OCI-LY3 (cell line): ENCODE data around the gene BCOR.

Source experiments
- H2AFZ ChIP-seq: fragments of 200-600, 300-600 bp; shearing (Covaris generic); 2 replicates; pipeline ENCODE4 v1.6.0; 2014; ENCODE audit warnings: antibody characterized with exemption, low read depth, low read length
- H3K27ac ChIP-seq: fragments of 200-600, 300-600 bp; sonication (generic); 2 replicates; pipeline ENCODE4 v1.5.1; 2014; ENCODE audit warnings: mild to moderate bottlenecking, low read length, moderate library complexity, mixed read lengths
- H3K27me3 ChIP-seq: fragments of 200-600, 300-600 bp; sonication (generic); 2 replicates; pipeline ENCODE4 v1.6.1; 2014; ENCODE audit warnings: low read depth, low read length, mixed read lengths
- H3K36me3 ChIP-seq: fragments of 200-600, 300-600 bp; sonication (generic); replicated peaks from 2 replicates; pipeline ENCODE3; 2014; ENCODE audit warnings: low read depth, low read length, mixed read lengths
- H3K4me1 ChIP-seq: fragments of 300-600, 200-600 bp; sonication (generic); 2 replicates; pipeline ENCODE4 v1.6.1; 2014; ENCODE audit warnings: low read length, mixed read lengths
- H3K4me2 ChIP-seq: fragments of 200-600, 300-600 bp; sonication (generic); 2 replicates; pipeline ENCODE4 v1.6.1; 2014; ENCODE audit warnings: low read length, mixed read lengths
- H3K4me3 ChIP-seq: fragments of 300-600, 200-600 bp; sonication (generic); 2 replicates; pipeline ENCODE4 v1.5.1; 2014; ENCODE audit warnings: antibody characterized with exemption, mild to moderate bottlenecking, low read length, moderate library complexity
- H3K79me2 ChIP-seq: fragments of 300-600, 200-600 bp; shearing (Covaris generic); 2 replicates; pipeline ENCODE4 v1.6.1; 2014; ENCODE audit warnings: mild to moderate bottlenecking, low read length, mixed read lengths
- H3K9ac ChIP-seq: fragments of 300-600, 200-600 bp; shearing (Covaris generic); 2 replicates; pipeline ENCODE4 v1.6.0; 2014; ENCODE audit warnings: mild to moderate bottlenecking, low read length, moderate library complexity
- H3K9me3 ChIP-seq: fragments of 200-600, 300-600 bp; shearing (Covaris generic); 2 replicates; pipeline ENCODE4 v1.6.1; 2014; ENCODE audit warnings: low read length, mixed read lengths; ENCODE audit not compliant: insufficient read depth
- H4K20me1 ChIP-seq: fragments of 200-600, 300-600 bp; sonication (generic); 2 replicates; pipeline ENCODE4 v1.6.1; 2016; ENCODE audit warnings: low read length, mixed read lengths; ENCODE audit not compliant: insufficient read depth
- EZH2phosphoT487 ChIP-seq: fragments of 200-600 bp; shearing (Covaris generic); IDR thresholded peaks from 2 replicates; pipeline ENCODE4 v1.6.1; 2018; ENCODE audit warnings: antibody characterized with exemption, mixed run types, low read depth
- TF ChIP-seq, protein P1 (sequence below): fragments of 200-600, 300-600 bp; sonication (generic); IDR thresholded peaks from 2 replicates; pipeline ENCODE4 v1.5.1; 2014; ENCODE audit warnings: antibody characterized with exemption, low read length, low read depth

BCOR gene

DNA sequence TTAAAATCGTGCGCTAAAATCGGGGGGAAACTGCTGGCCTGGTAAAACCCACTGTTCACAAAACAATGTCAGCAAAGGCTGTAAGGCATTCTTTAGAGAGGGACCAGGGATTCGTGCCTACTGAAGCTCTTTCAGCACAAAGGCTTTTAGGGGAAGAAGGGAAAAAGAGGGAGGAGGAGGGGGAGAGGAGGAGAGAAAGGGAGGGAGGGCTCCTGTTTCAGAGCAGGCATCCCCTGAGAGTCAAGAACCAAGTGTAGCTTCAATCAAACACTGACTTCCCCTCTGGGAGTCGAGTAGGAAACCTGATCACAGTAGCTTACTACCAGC is 9.5 kb downstream of the BCOR start:
- Histone ChIP-seq H3K9me3 (no peaks in the 10 kb centered on the region), H3K4me3 (no peak overlapping the region), H3K36me3 (peaks cover 5% of the 10 kb centered on the region), H3K27ac (no peak overlapping the region), H3K9ac (no peak overlapping the region), H3K79me2 (peaks cover 100% of the 10 kb centered on the region), H2AFZ (no peak overlapping the region), H3K4me2 (no peak overlapping the region), H3K27me3 (no peaks in the 10 kb centered on the region), H3K4me1 (peaks cover 16% of the 10 kb centered on the region; the same call in 1 of the 2 replicates), H4K20me1 (peaks cover 100% of the 10 kb centered on the region)
- no peak for TF ChIP-seq EZH2phosphoT487
- TF ChIP-seq, protein P1, sequence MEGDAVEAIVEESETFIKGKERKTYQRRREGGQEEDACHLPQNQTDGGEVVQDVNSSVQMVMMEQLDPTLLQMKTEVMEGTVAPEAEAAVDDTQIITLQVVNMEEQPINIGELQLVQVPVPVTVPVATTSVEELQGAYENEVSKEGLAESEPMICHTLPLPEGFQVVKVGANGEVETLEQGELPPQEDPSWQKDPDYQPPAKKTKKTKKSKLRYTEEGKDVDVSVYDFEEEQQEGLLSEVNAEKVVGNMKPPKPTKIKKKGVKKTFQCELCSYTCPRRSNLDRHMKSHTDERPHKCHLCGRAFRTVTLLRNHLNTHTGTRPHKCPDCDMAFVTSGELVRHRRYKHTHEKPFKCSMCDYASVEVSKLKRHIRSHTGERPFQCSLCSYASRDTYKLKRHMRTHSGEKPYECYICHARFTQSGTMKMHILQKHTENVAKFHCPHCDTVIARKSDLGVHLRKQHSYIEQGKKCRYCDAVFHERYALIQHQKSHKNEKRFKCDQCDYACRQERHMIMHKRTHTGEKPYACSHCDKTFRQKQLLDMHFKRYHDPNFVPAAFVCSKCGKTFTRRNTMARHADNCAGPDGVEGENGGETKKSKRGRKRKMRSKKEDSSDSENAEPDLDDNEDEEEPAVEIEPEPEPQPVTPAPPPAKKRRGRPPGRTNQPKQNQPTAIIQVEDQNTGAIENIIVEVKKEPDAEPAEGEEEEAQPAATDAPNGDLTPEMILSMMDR, result no peak

DNA sequence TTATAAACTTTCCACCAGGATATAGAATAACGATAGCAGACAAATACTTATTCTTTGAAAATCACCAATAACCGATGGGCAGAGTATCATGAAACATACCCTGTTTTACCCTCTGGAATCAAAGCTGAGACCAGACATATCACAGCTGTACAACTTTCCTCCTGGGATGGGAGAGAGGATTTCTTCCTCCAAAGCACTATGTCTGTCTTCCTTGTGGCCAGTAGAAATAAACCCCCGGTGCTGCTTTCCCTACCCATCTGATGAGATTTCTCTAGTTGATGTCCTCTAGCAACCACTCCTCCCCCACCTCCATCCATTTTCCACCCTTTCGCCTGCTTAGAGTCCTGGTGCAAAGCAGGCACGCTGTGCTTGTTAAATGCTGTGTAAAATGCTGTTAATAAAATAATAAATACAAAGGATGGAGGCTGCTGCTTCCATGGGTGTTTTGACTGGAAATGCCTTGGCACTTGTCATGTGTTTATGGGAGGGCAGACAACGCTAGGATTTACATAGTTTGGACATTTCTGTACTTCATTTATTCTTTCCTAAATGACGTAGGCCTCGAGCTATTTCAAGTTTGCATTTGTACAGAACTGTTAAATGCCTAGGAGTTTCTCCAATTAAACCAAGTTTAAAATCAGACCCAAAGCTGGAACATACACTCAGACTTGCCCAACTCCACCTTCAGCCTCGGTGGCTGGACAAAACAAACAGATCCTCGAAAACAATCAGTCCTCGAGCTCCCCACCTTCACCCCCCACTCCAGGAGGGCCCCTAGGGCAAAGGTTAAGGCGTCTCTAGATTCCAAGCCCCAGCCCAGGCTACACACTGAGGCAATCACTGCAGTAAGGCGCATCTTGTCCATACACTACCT is 10.1 kb downstream of the BCOR start:
- peaks cover 16% of the 10 kb centered on the region; the same call in 1 of the 2 replicates for H3K4me1 ChIP-seq
- no peaks in the 10 kb centered on the region for H3K27me3 ChIP-seq
- peaks cover 100% of the 10 kb centered on the region for H4K20me1 ChIP-seq
- no peaks in the 10 kb centered on the region for H3K9me3 ChIP-seq
- no peak overlapping the region for H3K4me3 ChIP-seq
- peaks cover 100% of the 10 kb centered on the region for H3K79me2 ChIP-seq
- no peak overlapping the region for H3K4me2 ChIP-seq
- no peak overlapping the region for H3K9ac ChIP-seq
- H2AFZ ChIP-seq, result no peak overlapping the region
- peaks cover 3% of the 10 kb centered on the region for H3K36me3 ChIP-seq
- H3K27ac ChIP-seq, result no peak overlapping the region
- TF ChIP-seq EZH2phosphoT487, result no peak
- TF ChIP-seq, protein P1, result no peak

DNA sequence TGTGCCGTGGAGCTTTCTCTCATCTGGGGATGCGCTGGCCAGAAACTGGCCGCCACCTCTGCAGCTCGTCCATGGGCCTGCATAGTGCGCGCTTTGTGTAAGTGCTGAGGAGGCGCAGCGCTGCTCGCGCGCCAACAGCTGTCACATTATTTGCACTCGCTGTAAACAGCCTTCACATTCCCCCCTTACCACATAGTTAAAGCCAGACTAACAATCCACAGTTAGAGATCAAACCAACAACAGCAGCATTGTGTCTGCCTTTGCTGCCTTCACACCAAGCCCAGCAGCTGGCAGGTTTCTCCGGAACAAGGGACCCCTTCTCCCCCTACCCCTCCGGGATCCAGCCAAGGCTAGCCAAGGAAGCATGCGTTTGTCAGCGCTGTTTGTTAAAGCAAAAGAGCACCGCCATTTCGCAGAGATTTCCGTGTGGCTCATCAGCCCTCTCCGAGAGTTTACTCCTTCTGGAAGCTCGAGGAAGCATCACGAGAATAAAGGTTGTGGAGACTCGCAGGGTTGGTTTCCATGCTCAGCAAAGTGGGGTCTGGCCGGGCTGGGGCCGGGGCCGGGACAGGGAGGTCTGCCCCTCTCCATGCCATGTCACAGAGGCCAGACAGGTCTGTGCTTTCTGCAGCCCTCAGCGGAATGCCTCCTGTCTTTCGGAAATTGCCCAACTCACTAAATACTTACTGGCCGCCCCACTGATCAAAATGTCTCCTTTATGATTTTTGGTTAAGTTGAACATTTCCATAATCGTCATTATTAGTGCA is 11.0 kb downstream of the BCOR start:
- H3K4me1 ChIP-seq, result peaks cover 16% of the 10 kb centered on the region; the same call in 1 of the 2 replicates
- H3K36me3 ChIP-seq, result peaks cover 3% of the 10 kb centered on the region
- peaks cover 100% of the 10 kb centered on the region for H3K79me2 ChIP-seq
- no peak for TF ChIP-seq EZH2phosphoT487
- TF ChIP-seq, protein P1, result no peak
- no peak overlapping the region for H3K4me2 ChIP-seq
- no peak overlapping the region for H3K9ac ChIP-seq
- H2AFZ ChIP-seq, result no peak overlapping the region
- no peak overlapping the region for H3K4me3 ChIP-seq
- H3K27ac ChIP-seq, result no peak overlapping the region
- peaks cover 100% of the 10 kb centered on the region for H4K20me1 ChIP-seq
- no peaks in the 10 kb centered on the region for H3K27me3 ChIP-seq
- no peaks in the 10 kb centered on the region for H3K9me3 ChIP-seq

DNA sequence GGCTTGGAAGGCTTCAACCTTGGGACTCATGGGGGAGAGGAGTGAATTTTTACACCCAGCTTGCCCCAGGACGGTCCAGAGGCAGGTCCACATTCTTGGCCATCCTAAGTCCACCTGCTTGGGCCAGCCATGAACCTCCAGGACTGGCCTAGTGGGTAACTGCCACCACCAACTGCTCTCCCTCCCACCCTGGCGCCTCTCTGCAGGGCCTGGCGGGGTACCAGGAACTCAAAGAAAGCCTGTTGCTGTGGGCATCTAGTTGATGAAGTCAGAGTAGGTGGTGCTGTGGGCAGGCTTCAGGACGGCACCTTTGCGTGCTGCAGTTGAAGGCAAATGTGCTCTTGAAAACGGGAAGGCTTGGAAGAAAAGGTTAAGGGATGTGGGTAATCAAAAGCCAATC is 12.0 kb downstream of the BCOR start:
- Histone ChIP-seq H2AFZ (no peak overlapping the region), H3K4me2 (no peak overlapping the region), H4K20me1 (peaks cover 100% of the 10 kb centered on the region), H3K9me3 (no peaks in the 10 kb centered on the region), H3K27me3 (no peaks in the 10 kb centered on the region), H3K4me1 (peaks cover 16% of the 10 kb centered on the region; the same call in 1 of the 2 replicates), H3K27ac (no peak overlapping the region), H3K4me3 (no peak overlapping the region), H3K36me3 (peaks cover 3% of the 10 kb centered on the region), H3K9ac (no peak overlapping the region), H3K79me2 (peaks cover 100% of the 10 kb centered on the region)
- TF ChIP-seq EZH2phosphoT487, result no peak
- TF ChIP-seq, protein P1, result no peak
